HG02763 (cell line): Measurements from ENCODE around the gene DNAJC2.
"Not testable (repeated sequence)": the region's sequence is repeated elsewhere in the genome, so short reads cannot be mapped to it uniquely, and the experiment has no call there.

Source experiments
- ATAC-seq: cut with Tn5 transposase; IDR thresholded peaks from one replicate; pipeline ENCODE4 v1.9.1; 2021; ENCODE audit warnings: mild to moderate bottlenecking, moderate library complexity; ENCODE audit not compliant: unreplicated experiment

Gene DNAJC2

GRCh38 chr7:103343758-103344452 is 662 bp downstream of the DNAJC2 start:
- ATAC-seq: peak; percentile 12

- no peak for ATAC-seq
Measured at GRCh38 chr7:103343332-103343731, 1.2 kb downstream of the DNAJC2 start.

- no peak for ATAC-seq
Measured at GRCh38 chr7:103341466-103341865, 3.1 kb downstream of the DNAJC2 start.

DNA sequence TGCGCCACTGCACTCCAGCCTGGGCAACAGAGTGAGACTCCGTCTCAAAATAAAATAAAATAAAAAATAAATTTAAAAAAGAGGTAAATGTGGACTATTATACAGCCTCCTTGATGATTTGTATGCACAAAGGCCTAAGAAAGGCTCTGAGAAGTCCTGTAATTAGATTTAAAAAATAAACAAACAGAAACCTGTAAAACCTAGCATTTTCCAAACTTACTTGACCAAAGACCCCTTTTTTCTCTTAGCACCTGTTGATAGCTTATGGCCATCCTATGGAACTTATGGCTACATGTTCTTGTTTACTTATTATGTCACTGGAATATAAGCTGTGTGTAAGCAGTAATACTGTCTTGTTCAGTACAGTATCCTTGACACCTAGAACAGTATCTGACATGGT is 5.7 kb downstream of the DNAJC2 start:
- ATAC-seq: no peak

DNA sequence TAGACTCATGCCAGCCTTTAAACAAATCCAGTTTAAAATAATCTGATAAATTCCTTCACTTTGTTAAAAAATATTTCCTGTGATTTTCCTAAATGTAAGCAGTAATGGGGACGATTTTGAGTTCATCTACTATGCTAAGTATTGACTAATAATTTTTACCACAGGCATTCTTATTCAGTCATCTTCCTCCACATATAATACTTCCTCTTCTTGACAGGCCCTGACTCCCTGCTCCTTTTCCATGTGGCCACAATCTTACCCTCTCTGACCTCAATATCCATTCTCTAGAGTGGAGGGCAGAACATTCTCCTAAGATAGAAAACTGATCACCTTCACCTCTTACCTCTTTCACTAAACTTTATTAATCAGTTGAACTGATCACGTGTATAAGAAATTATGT is 7.8 kb downstream of the DNAJC2 start:
- no peak for ATAC-seq

GRCh38 chr7:103325744-103326143 is 18.8 kb downstream of the DNAJC2 start:
- ATAC-seq: no peak

DNA sequence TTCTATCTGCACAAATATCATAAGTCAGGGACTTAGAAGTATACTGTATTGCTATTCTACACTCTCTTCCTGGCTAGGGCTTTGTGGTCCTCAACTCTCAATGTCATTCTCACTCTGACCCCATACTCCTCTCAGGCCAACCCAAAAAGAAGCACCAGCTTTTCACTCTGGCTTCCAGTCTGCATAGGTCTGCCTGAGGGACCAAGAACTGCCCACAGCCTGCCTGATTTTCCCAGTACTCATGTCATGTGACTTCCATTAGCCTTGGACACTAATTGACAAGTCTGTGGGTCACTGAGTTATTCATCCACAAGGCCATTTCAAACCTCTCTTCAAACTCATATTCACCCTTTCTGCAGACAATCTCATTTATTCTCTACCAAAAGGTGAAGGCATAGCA is 27.6 kb downstream of the DNAJC2 start:
- ATAC-seq: no peak

- ATAC-seq: no peak
Measured at GRCh38 chr7:103316380-103316941, 28.1 kb downstream of the DNAJC2 start.

GRCh38 chr7:103314852-103315251 is 29.7 kb downstream of the DNAJC2 start:
- no peak for ATAC-seq

GRCh38 chr7:103307503-103308231 is 36.9 kb downstream of the DNAJC2 start:
- no peak for ATAC-seq

DNA sequence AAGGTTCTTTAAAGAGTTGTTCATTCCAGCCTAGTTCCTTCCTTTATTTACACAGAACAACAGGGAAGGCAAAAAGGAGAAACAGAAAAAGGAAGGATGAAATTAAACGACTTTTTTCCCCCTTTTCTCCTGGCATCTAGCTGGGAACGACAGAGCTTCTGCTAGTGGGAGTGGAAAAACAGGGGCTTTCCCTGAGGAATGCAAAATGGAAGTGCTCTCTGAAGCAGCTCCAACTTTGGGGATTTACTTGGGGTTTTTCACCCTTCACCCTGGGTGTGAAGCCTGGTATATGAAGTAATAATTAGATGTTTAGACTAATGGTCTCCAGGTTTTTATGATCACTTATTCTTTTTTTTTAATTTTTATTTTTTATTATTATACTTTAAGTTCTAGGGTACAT is 43.1 kb downstream of the DNAJC2 start:
- ATAC-seq: no peak

- ATAC-seq: no peak
Measured at GRCh38 chr7:103299660-103300059, 44.9 kb downstream of the DNAJC2 start.

DNA sequence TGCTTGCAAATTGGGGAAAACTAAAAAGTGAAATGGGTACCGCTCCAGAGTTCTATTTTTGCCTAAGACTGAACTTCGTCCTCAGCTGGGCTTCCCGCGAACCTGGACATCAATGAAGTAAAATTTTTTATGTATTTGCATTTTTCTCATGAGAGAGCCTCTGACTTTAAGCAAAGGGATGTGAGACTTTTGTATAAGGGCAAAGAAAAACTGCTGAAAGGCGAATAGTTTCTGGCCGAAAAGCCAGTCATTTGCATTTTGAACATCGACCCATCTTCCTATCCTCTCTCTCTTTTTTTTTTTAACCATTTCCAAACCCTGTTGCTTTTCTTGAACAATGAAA is 46.8 kb downstream of the DNAJC2 start:
- ATAC-seq: peak; percentile 23

DNA sequence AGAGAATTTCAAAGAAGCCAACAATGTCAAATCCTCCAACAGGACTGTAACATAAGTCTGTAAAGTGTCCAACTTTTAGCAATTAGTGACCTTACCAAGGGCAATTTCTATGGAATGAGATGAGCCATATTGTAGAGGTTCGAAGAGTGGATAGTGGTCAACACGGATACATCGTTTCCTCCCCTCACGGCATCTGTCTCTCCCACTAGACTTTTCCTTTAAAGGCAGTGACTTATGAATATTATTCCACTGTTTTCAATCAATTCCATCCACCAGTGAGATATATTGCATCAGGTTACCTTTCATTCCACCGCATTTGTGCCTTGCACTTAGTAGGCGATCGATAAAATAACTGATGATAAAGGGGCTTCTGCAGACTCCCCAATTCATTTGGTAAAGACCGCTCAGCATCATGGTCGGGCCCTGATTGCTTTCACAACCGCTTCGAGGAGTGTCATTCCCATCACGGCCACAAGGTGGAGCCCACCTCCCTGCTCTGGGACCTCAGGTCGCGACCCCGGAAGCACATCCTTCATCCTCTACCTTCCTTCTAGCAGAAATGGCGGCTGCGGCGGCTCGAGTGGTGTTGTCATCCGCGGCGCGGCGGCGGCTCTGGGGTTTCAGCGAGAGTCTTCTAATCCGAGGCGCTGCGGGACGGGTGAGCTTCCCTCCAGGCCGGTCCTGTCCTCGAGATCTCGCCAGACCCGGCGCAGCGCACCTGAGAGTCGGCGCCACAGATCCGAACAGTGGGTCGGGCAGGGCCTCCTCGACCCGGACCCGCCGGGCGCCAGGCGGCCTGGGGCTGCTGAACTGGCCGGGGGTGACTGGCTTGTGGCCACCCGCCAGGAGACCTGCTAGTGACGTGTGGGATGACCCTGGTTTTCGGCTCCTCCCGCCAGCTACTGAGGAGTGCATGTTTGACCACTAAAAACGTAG is 47.4 kb downstream of the DNAJC2 start, which contains the start of gene PMPCB:
Gene PMPCB, plus strand, starts transcription at position 535 of the 936 bp plus-strand sequence. Its CDS starts 25 bp downstream, at position 560.
- ATAC-seq: peak; percentile 91

- ATAC-seq: no peak
Measured at GRCh38 chr7:103293526-103293925, 51.0 kb downstream of the DNAJC2 start.

DNA sequence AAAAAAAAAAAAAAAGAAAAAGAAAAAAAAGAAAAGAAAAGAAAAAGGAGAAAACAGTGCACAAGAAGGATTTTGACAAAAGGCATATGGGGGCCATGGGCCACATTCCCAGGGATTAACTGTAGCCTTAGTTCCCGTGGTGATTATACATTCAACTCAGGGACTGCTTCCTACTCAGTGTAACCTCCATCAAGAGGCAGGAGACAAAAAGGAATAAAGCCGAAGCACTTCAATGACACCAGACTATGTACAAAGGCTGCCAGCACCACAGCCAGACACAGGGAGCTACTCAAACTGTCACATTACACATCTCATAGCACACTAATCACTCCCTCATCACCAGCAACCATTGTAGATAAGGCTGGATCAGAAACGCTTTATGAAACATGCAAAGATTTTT is 52.4 kb downstream of the DNAJC2 start:
- no peak for ATAC-seq

- ATAC-seq: not testable (repeated sequence)
Measured at GRCh38 chr7:103282802-103283427, 61.7 kb downstream of the DNAJC2 start.

DNA sequence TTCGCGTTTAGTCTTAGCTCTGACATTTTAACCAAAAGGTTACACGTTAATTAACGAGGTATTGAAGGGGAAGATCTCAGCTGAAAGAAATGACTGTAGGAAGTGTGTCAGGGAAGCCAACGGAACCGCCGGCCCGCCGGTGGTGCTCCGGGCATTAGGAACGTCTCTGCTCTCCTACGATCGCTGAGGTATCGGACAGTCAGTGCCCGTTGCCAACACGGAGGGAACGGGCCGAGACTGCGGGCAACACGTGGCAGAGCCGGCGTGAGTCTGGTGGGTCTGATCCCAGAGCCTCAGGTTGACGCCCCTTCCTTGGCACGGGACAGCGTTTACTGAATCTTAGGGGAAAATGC is 63.8 kb downstream of the DNAJC2 start:
- peak; percentile 23 for ATAC-seq

GRCh38 chr7:103279963-103280802 is 64.4 kb downstream of the DNAJC2 start:
- peak; percentile 87 for ATAC-seq

- ATAC-seq: peak; percentile 25
Measured at GRCh38 chr7:103279636-103279962, 65.0 kb downstream of the DNAJC2 start.
